GM23248 (cell line): ENCODE results near the gene FBXO7. TPM values are rescaled to one million over a fixed set of nuclear protein-coding genes. Genes with fewer than 3 reads are reported as not detected.

Experiments used
- DNase-seq: peaks from one replicate; pipeline ENCODE4 v3.0.0-alpha.2; 2015
- H2AFZ ChIP-seq: fragments of 200-600 bp; sonication (generic); 2 replicates; pipeline ENCODE4 v1.6.1; 2016; ENCODE audit warnings: antibody characterized with exemption
- H3F3A ChIP-seq: fragments of 200-600 bp; sonication (generic); 2 replicates; pipeline ENCODE4 v1.6.1; 2016; ENCODE audit warnings: mild to moderate bottlenecking, antibody characterized with exemption, mixed run types; ENCODE audit not compliant: insufficient read depth
- H3K27ac ChIP-seq: fragments of 200-600 bp; sonication (generic); 2 replicates; pipeline ENCODE4 v1.5.1; 2016; ENCODE audit warnings: mild to moderate bottlenecking
- H3K27me3 ChIP-seq: fragments of 200-600 bp; sonication (generic); replicated peaks from 2 replicates; pipeline ENCODE4 v1.6.1; 2016; ENCODE audit warnings: mild to moderate bottlenecking; ENCODE audit not compliant: insufficient read depth
- H3K36me3 ChIP-seq: fragments of 200-600 bp; sonication (generic); 2 replicates; pipeline ENCODE4 v1.6.1; 2016; ENCODE audit warnings: low read depth, mild to moderate bottlenecking
- H3K4me1 ChIP-seq: fragments of 200-600 bp; sonication (generic); 2 replicates; pipeline ENCODE4 v1.6.1; 2016; ENCODE audit warnings: mild to moderate bottlenecking; ENCODE audit not compliant: insufficient read depth
- H3K4me2 ChIP-seq: fragments of 200-600 bp; sonication (generic); one replicate; pipeline ENCODE4 v1.6.1; 2016; ENCODE audit warnings: mild to moderate bottlenecking; ENCODE audit not compliant: unreplicated experiment
- H3K4me3 ChIP-seq: fragments of 200-600 bp; sonication (generic); 2 replicates; pipeline ENCODE4 v1.5.1; 2016; ENCODE audit warnings: mild to moderate bottlenecking
- H3K79me2 ChIP-seq: fragments of 200-600 bp; sonication (generic); 2 replicates; pipeline ENCODE4 v1.6.1; 2016; ENCODE audit warnings: mild to moderate bottlenecking; ENCODE audit not compliant: insufficient read depth
- H3K9ac ChIP-seq: fragments of 200-600 bp; sonication (generic); 2 replicates; pipeline ENCODE4 v1.6.1; 2016; ENCODE audit warnings: mild to moderate bottlenecking
- H3K9me2 ChIP-seq: fragments of 200-600 bp; sonication (generic); 2 replicates; pipeline ENCODE4 v1.6.1; 2016; ENCODE audit warnings: mixed run types, mild to moderate bottlenecking, moderate library complexity; ENCODE audit not compliant: insufficient read depth
- H3K9me3 ChIP-seq: fragments of 200-600 bp; sonication (generic); one replicate; pipeline ENCODE4 v1.6.1; 2017; ENCODE audit warnings: low read depth
- H4K20me1 ChIP-seq: fragments of 200-600 bp; sonication (generic); 2 replicates; pipeline ENCODE4 v1.6.0; 2016; ENCODE audit not compliant: insufficient read depth
- EZH2 ChIP-seq: fragments of 200-600 bp; sonication (generic); IDR thresholded peaks from 2 replicates; pipeline ENCODE4 v1.6.1; 2018; ENCODE audit warnings: antibody characterized with exemption, mild to moderate bottlenecking; ENCODE audit not compliant: insufficient read depth, poor library complexity, severe bottlenecking
- EZH2phosphoT487 ChIP-seq: fragments of 200-600 bp; sonication (generic); IDR thresholded peaks from 2 replicates; pipeline ENCODE4 v1.6.1; 2018; ENCODE audit warnings: antibody characterized with exemption, moderate library complexity, mild to moderate bottlenecking, low read depth; ENCODE audit not compliant: insufficient read depth
- WGBS, 2 experiments: methylation state at CpG; one replicate each; pipeline ENCODE4 v1.1.6; 2015 to 2017; ENCODE audit warnings: low lambda C conversion rate in 2 of 2, low coverage in 1 of 2; ENCODE audit errors: missing lambda C conversion rate in 2 of 2; 5-methylcytosine and 5-hydroxymethylcytosine counted together
- in situ Hi-C: fragments of 300-500 bp; cut with MboI; formaldehyde crosslinking; loops from 2 replicates; pipeline ENCODE4 v1.15.0; 2020
- polyA plus RNA-seq: library from polyadenylated mRNA; unstranded; fragments of >200 nt; fragmentation: Nextera tagmentation; extraction: Ambion mirVana; gene quantifications from 2 replicates; pipeline ENCODE4 v1.2.1, GENCODE V29; 2016
- total RNA-seq: library from RNA; depleted of rRNA; stranded (reverse); fragments of >200 nt; shearing (Covaris generic); gene quantifications from 2 replicates; pipeline ENCODE4 v1.2.3, GENCODE V29; 2014

FBXO7 gene
- total and polyA plus RNA-seq, 2 experiments from 2014 or later, result 89.2 to 94.2 TPM

DNA sequence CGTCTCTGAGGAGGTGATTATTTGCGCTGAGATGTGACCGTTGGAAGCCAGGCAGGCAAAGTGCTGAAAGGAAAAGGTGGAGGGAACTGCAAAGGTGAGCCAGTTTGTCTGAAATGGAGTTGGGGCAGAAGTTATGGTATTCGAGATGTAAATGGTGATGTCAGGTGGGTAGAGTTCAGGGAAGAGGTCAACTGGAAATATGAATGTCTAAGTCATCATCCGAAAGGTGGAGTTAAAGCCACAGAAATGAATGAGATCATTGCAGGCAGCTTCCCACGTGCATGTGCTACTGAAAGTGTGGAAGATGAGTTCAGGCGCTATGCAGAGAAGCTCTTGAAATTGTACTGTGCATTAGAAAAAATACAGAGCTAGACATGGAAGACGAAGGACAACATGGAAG, 8.1 kb upstream of the FBXO7 start:
- Histone ChIP-seq H3K36me3 (no peaks in the 10 kb centered on the region), H3K9me2 (no peaks in the 10 kb centered on the region), H3K4me1 (peaks cover 3% of the 10 kb centered on the region; the same call in 1 of the 2 replicates), H2AFZ (no peak overlapping the region), H3F3A (peaks cover 11% of the 10 kb centered on the region; the same call in 1 of the 2 replicates), H3K79me2 (no peaks in the 10 kb centered on the region), H3K9me3 (no peaks in the 10 kb centered on the region), H3K9ac (no peak overlapping the region), H3K4me2 (no peak overlapping the region), H3K4me3 (no peak overlapping the region), H4K20me1 (no peaks in the 10 kb centered on the region; the same call in 1 of the 2 replicates), H3K27ac (no peak overlapping the region), H3K27me3 (peaks cover 29% of the 10 kb centered on the region)
- 73 to 75% methylated on average over 8 of the region's 8 CpGs for WGBS, 2 experiments
- in situ Hi-C loops, result no loop called here
- DNase-seq, result no peak
- TF ChIP-seq EZH2 (no peak), EZH2phosphoT487 (no peak)

DNA sequence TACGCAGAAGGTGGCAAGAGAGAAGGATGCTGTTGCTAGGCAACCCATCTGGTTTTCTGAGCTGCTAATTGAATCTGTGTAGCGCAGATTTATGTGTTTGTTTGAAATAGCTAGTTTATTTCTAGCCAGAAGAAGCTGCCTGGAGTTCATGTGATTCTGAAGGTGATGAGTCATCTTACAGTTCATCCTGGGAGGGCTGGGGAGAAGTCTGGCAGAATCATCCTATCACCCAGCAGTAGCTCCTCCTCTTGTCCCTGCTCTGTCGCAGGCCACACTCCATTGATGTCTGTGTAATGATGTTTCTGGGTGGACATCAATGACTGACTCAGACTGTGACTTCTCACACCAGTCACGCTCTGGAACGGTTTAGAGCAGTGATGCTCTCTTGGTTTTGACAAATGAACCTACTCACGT, 4.8 kb upstream of the FBXO7 start:
- Histone ChIP-seq H4K20me1 (no peaks in the 10 kb centered on the region; the same call in 1 of the 2 replicates), H3K4me1 (peaks cover 9% of the 10 kb centered on the region), H3K9me2 (no peaks in the 10 kb centered on the region), H3K4me2 (no peak overlapping the region), H3K27me3 (peaks cover 5% of the 10 kb centered on the region; the same call in 1 of the 2 replicates), H3F3A (peaks cover 20% of the 10 kb centered on the region), H3K9me3 (no peaks in the 10 kb centered on the region), H3K36me3 (no peaks in the 10 kb centered on the region), H2AFZ (0 out of 2 replicates have a peak overlapping the region, but pooled peaks have one; percentile 35), H3K9ac (0 out of 2 replicates have a peak overlapping the region, but pooled peaks have one; percentile 33), H3K27ac (peak overlapping the region; percentile 30), H3K79me2 (0 out of 2 replicates have a peak, but pooled peaks cover 7% of the 10 kb centered on the region), H3K4me3 (no peak overlapping the region)
- no peak for TF ChIP-seq EZH2
- no peak for TF ChIP-seq EZH2phosphoT487
- WGBS, 2 experiments, result 1 to 4% methylated on average over 6 of the region's 6 CpGs
- in situ Hi-C loops, result no loop called here
- DNase-seq, result peak; percentile 87

DNA sequence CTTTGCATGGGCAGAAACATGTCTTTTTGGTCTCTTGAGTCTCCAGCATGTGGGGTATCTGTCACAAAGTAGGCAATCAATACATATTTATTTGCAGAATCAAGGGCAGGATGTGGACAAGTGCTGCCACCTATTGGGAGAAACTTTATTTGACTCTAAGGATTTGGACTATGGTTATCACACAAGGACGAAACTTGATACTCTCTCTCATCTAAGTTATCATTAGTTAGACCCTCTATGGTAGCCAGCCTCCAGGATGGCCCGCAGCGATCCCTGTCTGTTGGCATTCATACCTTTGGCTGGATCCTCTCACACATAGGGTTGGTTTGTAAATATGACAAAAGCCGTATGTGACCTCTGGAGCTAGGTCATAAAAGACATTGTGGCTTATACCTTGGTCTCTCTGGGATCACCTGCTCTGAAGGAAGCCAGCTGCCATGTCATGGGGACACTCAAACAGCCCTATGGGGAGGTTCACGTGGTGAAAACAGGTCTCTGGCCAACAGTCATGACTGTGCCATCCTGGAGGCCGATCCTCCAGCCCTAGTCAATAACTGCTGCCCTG, 1.1 kb upstream of the FBXO7 start:
- H3K4me3 ChIP-seq, result peak overlapping the region; percentile 86
- peak overlapping the region; percentile 76 for H3K4me2 ChIP-seq
- WGBS, 2 experiments, result 18 to 20% methylated on average over 6 of the region's 6 CpGs
- TF ChIP-seq EZH2phosphoT487 (no peak), EZH2 (no peak)
- in situ Hi-C loops, result no loop called here
- no peaks in the 10 kb centered on the region for H3K36me3 ChIP-seq
- H4K20me1 ChIP-seq, result 0 out of 2 replicates have a peak, but pooled peaks cover 6% of the 10 kb centered on the region
- H3K9me3 ChIP-seq, result no peaks in the 10 kb centered on the region
- peak overlapping the region; percentile 88 for H3K27ac ChIP-seq
- H3K27me3 ChIP-seq, result no peaks in the 10 kb centered on the region
- peak; percentile 68 for DNase-seq
- H3K79me2 ChIP-seq, result peaks cover 42% of the 10 kb centered on the region
- peak overlapping the region; percentile 93 for H3K9ac ChIP-seq
- H3K9me2 ChIP-seq, result no peaks in the 10 kb centered on the region
- peaks cover 34% of the 10 kb centered on the region for H3F3A ChIP-seq
- H3K4me1 ChIP-seq, result peaks cover 25% of the 10 kb centered on the region
- peak overlapping the region; percentile 92 for H2AFZ ChIP-seq

DNA sequence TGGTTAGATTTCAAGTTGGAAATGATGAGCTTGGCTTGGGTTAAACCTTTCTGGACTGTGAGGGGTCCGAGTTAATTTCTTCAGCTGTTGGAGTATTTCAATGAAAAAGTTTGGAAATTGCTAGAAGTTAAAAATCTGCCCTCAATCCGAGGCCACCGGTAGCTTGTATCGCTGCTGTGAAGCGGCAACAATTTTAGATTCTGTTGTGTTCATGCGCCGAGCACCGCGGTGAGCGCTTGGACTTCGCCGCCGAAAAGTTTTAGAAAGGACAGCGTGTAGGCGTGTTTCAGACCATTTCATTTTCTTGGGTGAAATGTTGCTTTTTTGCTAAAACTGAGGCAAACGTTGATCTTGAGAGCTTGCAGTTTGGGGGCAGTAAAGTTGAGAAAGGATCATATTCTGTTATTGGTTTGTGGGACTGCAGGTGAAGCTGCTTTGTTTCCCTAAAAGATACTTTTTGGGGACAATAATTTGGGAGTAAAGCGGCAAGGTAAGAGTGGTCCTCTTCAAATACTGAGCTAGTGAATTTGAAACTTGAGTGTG, 928 bp downstream of the FBXO7 start:
- H4K20me1 ChIP-seq, result peaks cover 6% of the 10 kb centered on the region; the same call in 1 of the 2 replicates
- peaks cover 29% of the 10 kb centered on the region for H3K4me1 ChIP-seq
- H3K9me2 ChIP-seq, result no peaks in the 10 kb centered on the region
- peaks cover 6% of the 10 kb centered on the region; the same call in 1 of the 2 replicates for H3K36me3 ChIP-seq
- H3K27me3 ChIP-seq, result no peaks in the 10 kb centered on the region
- H3K9ac ChIP-seq, result peak overlapping the region; percentile 93
- H3F3A ChIP-seq, result peaks cover 42% of the 10 kb centered on the region
- H2AFZ ChIP-seq, result peak overlapping the region; percentile 92
- peak overlapping the region; percentile 98 for H3K4me2 ChIP-seq
- WGBS, 2 experiments, result 0 to 2% methylated on average over 17 of the region's 17 CpGs
- DNase-seq, result peak; percentile 78
- H3K27ac ChIP-seq, result peak overlapping the region; percentile 88
- peak overlapping the region; percentile 86 for H3K4me3 ChIP-seq
- H3K79me2 ChIP-seq, result peaks cover 63% of the 10 kb centered on the region
- in situ Hi-C loops, result no loop called here
- TF ChIP-seq EZH2phosphoT487 (no peak), EZH2 (no peak)
- no peaks in the 10 kb centered on the region for H3K9me3 ChIP-seq
